Esophagus muscularis mucosa (tissue), 4 donors: ENCODE results near the gene DGCR8. TPM values are rescaled to one million over a fixed set of nuclear protein-coding genes. Genes with fewer than 3 reads are reported as not detected.

Experiments used
- DNase-seq: peaks from one replicate; pipeline ENCODE4 v3.0.0-alpha.2; 2017; ENCODE audit errors: extremely low spot score
- H3K27ac ChIP-seq, 4 donors: fragments of 200-600 bp; sonication (generic); replicated peaks in 1 of 4; 1 replicate in 3 of 4; 2 replicates in 1 of 4; pipeline ENCODE4 v1.5.1; 2016 to 2019; ENCODE audit warnings: mild to moderate bottlenecking in 1 of 4
- H3K27me3 ChIP-seq, 4 donors: fragments of 200-600 bp; sonication (generic); one replicate each; pipeline versions ENCODE4 v1.5.1 to v1.6.0; 2016 to 2019
- H3K36me3 ChIP-seq, 4 donors: fragments of 200-600 bp; sonication (generic); one replicate each; pipeline ENCODE4 v1.5.1; 2016 to 2019
- H3K4me1 ChIP-seq, 4 donors: fragments of 200-600 bp; sonication (generic); one replicate each; pipeline ENCODE4 v1.5.1; 2016 to 2019
- H3K4me3 ChIP-seq, 4 donors: fragments of 200-600 bp; sonication (generic); 1 replicate in 2 of 4; 2 replicates in 2 of 4; pipeline ENCODE4 v1.5.1; 2016 to 2019; ENCODE audit warnings: mild to moderate bottlenecking in 4 of 4, moderate library complexity in 1 of 4
- H3K9me3 ChIP-seq, 4 donors: fragments of 200-600 bp; sonication (generic); 1 replicate in 3 of 4; 2 replicates in 1 of 4; pipeline ENCODE4 v1.5.1; 2016 to 2019
- CTCF ChIP-seq, 3 experiments: fragments of 200-600 bp in 2 of 3; fragments of 450-650 bp in 1 of 3; sonication (generic) in 2 of 3; IDR thresholded peaks; one replicate each; pipeline ENCODE4 v1.5.1; 2017 to 2019; ENCODE audit warnings: antibody characterized with exemption in 3 of 3, mild to moderate bottlenecking in 2 of 3, moderate library complexity in 1 of 3
- EP300 ChIP-seq: sonication (generic); formaldehyde crosslinking; IDR thresholded peaks from one replicate; pipeline ENCODE4 v1.6.1; 2017; ENCODE audit warnings: antibody characterized with exemption
- POLR2A ChIP-seq: fragments of 450-650 bp; IDR thresholded peaks from one replicate; pipeline ENCODE4 v1.6.1; 2017; ENCODE audit warnings: antibody characterized with exemption, moderate library complexity, mild to moderate bottlenecking, low read depth
- POLR2AphosphoS5 ChIP-seq, 2 donors: sonication (generic); formaldehyde crosslinking; IDR thresholded peaks; one replicate each; pipeline ENCODE4 v1.6.1; 2017; ENCODE audit warnings: antibody characterized with exemption in 2 of 2
- WGBS: methylation state at CpG from one replicate; pipeline ENCODE4 v1.1.5; 2018; 5-methylcytosine and 5-hydroxymethylcytosine counted together
- intact Hi-C: fragments of 100-400 bp; cut with DNase I; formaldehyde crosslinking; loops from one replicate; pipeline ENCODE4 v1.15.1; 2023
- total RNA-seq, 4 donors: library from RNA; depleted of rRNA; stranded (reverse); fragments of >200 nt; gene quantifications; one replicate each; pipeline versions ENCODE4 v1.1.0 to v1.2.1, GENCODE V29; 2016

The DGCR8 gene
- total RNA-seq, 4 donors from 2014 or later: 16.9 to 26.6 (median 19.6) TPM

- no peaks in the 10 kb centered on the region for H3K9me3 ChIP-seq
- no peak overlapping the region for H3K27ac ChIP-seq
- H3K4me3 ChIP-seq: no peak overlapping the region
- intact Hi-C loops: loop anchor here (5.0 kb wide), 1 partner anchor 67 kb away; the partner anchor contains the start of gene ARVCF
- peaks cover 30 to 36% (median 35%) of the 10 kb centered on the region in 4 donors for H3K36me3 ChIP-seq
- H3K4me1 ChIP-seq: peaks cover 49 to 59% (median 52%) of the 10 kb centered on the region in 4 donors
- no peak for DNase-seq
- 79% methylated on average over 10 of the region's 10 CpGs for WGBS
- no peaks in the 10 kb centered on the region for H3K27me3 ChIP-seq
- no peak for TF ChIP-seq EP300
- no peak for TF ChIP-seq POLR2AphosphoS5 (IDR thresholded peaks at IDR 0.05)
- no peak for TF ChIP-seq POLR2A
- no peak for TF ChIP-seq CTCF (IDR thresholded peaks at IDR 0.05)
These were observed 4.0 kb downstream of the DGCR8 start for GRCh38 chr22:20083891-20084546.

GRCh38 chr22:20084547-20085413 is 4.7 kb downstream of the DGCR8 start:
- TF ChIP-seq EP300 (no peak), CTCF (IDR thresholded peaks at IDR 0.05) (peak in 1 of 3 experiments; percentile 33)
- WGBS: 74% methylated on average over 23 of the region's 23 CpGs
- peak overlapping the region in 1 of 4 donors; percentile 6 for H3K27ac ChIP-seq
- H3K4me3 ChIP-seq: no peak overlapping the region
- no peak for DNase-seq
- peaks cover 38 to 43% (median 42%) of the 10 kb centered on the region in 4 donors for H3K36me3 ChIP-seq
- intact Hi-C loops: loop anchor here (5.0 kb wide), 1 partner anchor 67 kb away; the partner anchor contains the start of gene ARVCF
- H3K4me1 ChIP-seq: peaks cover 45 to 54% (median 47%) of the 10 kb centered on the region in 4 donors
- H3K9me3 ChIP-seq: no peaks in the 10 kb centered on the region
- no peaks in the 10 kb centered on the region for H3K27me3 ChIP-seq

- TF ChIP-seq POLR2AphosphoS5 (IDR thresholded peaks at IDR 0.05) (no peak), CTCF (IDR thresholded peaks at IDR 0.05) (no peak), EP300 (no peak), POLR2A (no peak)
- DNase-seq: no peak
- H3K27me3 ChIP-seq: no peaks in the 10 kb centered on the region
- no peaks in the 10 kb centered on the region for H3K9me3 ChIP-seq
- H3K36me3 ChIP-seq: peaks cover 47 to 52% (median 51%) of the 10 kb centered on the region in 4 donors
- no peak overlapping the region for H3K4me3 ChIP-seq
- H3K4me1 ChIP-seq: peaks cover 45 to 51% (median 46%) of the 10 kb centered on the region in 4 donors
- 92% methylated on average over 19 of the region's 20 CpGs for WGBS
- no peak overlapping the region for H3K27ac ChIP-seq
- intact Hi-C loops: no loop called here
These were observed 5.6 kb downstream of the DGCR8 start for GRCh38 chr22:20085651-20086050.

GRCh38 chr22:20086101-20086599 is 6.1 kb downstream of the DGCR8 start:
- no peaks in the 10 kb centered on the region for H3K27me3 ChIP-seq
- no peaks in the 10 kb centered on the region for H3K9me3 ChIP-seq
- 94% methylated on average over 24 of the region's 24 CpGs for WGBS
- H3K4me1 ChIP-seq: peaks cover 40 to 46% (median 41%) of the 10 kb centered on the region in 4 donors
- H3K4me3 ChIP-seq: no peak overlapping the region
- TF ChIP-seq CTCF (IDR thresholded peaks at IDR 0.05) (no peak), POLR2AphosphoS5 (IDR thresholded peaks at IDR 0.05) (no peak), EP300 (no peak), POLR2A (no peak)
- DNase-seq: no peak
- H3K27ac ChIP-seq: no peak overlapping the region
- intact Hi-C loops: no loop called here
- H3K36me3 ChIP-seq: peaks cover 52 to 57% (median 56%) of the 10 kb centered on the region in 4 donors
